HG03095 (cell line): ENCODE data around the gene GPR84.
"Not testable (repeated sequence)": the region's sequence is repeated elsewhere in the genome, so short reads cannot be mapped to it uniquely, and the experiment has no call there.

Experiments
- ATAC-seq: cut with Tn5 transposase; IDR thresholded peaks from one replicate; pipeline ENCODE4 v1.9.1; 2021; ENCODE audit warnings: moderate library complexity; ENCODE audit not compliant: unreplicated experiment

The GPR84 gene

GRCh38 chr12:54356951-54357356 lies 7.3 kb downstream of the GPR84 start:
- no peak for ATAC-seq

DNA sequence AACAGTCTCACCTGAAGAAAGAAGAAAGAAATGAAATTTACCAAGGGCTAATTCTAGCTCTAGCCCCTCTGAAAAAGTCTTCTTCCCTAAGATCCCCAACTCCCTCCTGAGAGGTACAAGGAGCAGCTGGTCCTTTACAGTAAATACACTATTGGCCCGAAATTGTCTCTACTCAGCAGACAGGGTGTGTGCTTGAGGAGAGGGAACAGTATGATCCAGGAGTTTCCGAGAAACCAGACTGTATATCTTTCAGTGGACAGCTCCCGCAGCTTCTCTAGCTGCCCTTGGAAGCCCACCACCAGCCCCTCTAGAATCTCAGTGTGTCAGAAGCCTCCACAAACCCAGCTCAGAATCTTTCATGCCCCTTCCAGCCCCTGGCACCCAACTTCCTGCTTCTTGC lies 8.1 kb downstream of the GPR84 start:
- no peak for ATAC-seq

GRCh38 chr12:54355104-54355815 lies 9.0 kb downstream of the GPR84 start:
- ATAC-seq: no peak

- ATAC-seq: not testable (repeated sequence)
Observed at GRCh38 chr12:54354271-54354670, 10.0 kb downstream of the GPR84 start.

DNA sequence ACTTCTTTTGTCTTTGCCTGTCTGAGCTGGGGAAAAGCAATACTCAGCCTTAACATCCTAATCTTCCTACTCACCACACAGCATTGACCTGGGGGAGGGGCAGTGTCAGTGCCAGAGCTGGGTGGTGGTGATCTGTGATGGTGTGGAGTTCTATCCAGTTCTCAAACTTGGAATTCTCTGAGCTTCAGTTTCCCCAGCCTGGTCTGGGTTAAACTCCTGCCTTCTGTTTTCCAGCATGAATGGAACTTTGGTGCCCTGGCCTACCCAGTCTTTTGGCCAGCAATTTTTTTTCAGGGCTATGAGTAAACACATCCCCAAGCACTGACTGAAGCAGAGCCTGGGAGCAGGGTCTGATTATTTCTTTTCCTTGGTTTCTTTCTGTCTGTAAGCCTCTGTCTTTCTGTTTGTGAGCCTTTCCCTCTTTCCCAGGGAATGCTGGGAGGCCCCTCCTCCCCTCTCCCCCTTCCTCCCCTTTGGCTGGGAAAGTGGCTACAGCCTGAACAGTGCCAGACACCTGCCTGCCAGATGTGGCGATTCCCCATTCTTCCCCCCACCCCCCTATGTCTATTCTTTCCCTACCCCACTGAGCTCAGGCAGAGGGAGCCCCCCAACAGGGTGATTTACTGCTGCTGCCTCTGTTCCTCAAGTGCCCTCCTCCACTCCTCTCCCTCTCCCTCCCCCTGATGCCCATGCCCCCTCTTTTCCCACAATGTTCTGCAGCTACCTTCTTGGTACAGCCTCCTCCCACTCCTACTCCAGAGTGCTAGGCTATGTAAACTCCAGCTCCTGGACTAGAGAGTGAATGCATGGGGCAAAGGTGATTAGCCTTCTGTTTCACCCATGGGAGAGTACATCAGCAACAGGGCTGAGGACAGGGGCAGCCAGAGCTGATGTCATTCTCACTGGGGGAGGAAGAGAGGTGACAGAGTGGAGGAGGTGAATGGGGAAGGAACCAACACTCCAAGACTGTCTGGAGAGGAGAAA lies 11.1 kb downstream of the GPR84 start:
- ATAC-seq: no peak

GRCh38 chr12:54352022-54352531 lies 12.2 kb downstream of the GPR84 start:
- ATAC-seq: no peak

- no peak for ATAC-seq
Observed at GRCh38 chr12:54351341-54351740, 12.9 kb downstream of the GPR84 start.

DNA sequence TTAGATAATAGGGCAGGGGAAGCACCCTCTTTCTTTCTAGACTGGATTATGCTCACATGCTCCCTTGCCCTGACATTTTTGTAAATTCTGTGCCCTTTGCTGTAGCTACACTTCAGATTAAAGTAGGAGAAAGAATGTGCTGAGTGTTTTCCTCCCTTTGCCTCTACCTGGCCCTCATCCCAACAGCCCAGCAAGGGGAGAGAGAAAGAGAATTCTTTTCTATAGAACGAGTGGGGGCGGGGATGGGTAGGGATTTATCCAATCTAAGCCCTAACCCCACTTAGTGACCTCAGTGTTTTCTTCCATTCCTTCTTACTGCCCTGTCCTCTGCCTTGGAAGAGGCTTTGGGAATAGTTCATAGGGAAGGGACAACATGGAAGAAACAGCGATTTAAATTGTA lies 13.5 kb downstream of the GPR84 start:
- no peak for ATAC-seq

GRCh38 chr12:54349679-54350078 lies 14.6 kb downstream of the GPR84 start:
- no peak for ATAC-seq

GRCh38 chr12:54349036-54349435 lies 15.2 kb downstream of the GPR84 start:
- ATAC-seq: no peak

DNA sequence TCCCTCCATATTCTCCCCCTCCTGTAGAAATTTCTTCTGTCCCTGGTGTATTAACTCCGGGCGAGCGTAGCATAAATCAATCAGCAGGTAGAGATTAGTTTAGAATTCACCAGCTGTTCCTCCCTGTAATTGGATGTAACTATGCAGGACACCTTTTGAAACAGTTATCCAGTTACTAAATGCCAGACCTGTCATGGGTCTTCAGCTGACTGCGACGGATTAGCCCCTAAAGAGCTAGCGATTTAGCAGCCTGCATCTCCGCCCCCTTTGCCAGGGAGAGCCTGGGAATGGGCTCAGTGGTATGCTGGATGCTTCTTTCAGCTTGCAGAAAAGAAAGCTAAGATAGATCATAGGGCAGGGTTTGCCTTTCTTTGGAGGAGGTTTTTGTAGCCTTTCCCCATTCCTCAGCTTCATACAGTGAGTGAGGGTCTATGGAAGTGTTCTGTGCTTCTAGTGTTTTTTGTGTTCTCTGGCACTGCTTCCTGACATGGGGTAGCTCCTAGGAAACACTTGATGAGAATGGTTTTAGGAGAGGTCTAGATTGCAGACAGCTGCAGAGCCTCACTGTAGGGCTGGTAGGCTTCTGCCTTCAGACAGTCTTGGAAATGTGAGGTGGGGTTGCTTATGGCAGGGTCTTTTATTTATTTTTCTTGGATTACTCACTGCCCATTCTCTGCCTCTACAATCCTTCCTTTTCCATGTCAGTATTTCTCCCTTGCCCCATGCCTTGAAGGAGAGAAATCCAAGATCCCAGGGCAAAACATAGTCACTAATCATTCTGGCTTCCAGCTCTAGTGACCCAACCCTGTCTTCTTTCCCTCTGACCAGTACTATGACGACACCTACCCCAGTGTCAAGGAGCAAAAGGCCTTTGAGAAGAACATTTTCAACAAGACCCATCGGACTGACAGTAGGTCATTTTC lies 22.6 kb downstream of the GPR84 start:
- no peak for ATAC-seq

DNA sequence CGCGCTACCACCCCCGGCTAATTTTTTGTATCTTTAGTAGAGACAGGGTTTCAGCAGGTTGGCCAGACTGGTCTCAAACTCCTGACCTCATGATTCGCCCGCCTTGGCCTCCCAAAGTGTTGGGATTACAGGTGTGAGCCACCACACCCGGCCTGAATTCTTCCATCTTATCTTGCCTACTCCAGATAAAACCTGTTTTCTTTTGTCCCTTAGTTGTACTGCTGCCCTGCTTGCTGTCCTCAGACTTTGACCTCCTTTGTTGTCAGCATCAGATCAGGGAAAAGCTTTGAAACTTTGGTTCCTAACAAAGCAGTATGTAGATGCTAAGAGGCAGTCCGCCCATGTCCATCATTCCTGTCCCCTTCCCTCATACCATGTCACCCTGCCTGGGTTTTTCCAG lies 23.4 kb downstream of the GPR84 start:
- ATAC-seq: no peak

DNA sequence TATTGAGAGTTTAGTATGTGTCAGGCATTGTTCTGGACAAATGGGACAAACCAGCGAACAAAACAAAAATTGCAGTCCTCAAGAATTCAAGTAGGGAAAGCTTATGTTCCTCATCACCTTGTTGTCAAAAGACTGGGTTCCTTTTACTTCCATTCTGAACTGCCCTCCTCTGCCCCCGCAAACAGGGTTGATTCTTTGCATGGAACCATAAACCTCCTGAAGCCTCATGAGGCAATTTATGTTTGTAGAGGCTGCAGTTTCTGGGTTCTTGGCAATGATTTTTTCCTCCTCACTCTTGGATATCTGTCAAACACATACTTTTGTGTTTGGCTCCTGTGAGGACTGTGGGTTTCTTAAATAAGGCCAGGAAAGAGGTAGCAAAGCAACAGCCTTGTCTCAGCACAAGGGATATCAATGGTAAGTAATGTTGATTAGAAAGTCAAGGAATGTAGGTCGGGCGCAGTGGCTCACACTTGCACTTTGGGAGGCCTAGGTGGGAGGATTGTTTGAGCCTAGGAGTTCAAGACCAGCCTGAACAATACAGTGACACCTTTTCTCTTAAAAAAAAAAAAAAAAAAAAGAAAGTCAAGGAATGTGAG lies 25.5 kb downstream of the GPR84 start:
- no peak for ATAC-seq

- no peak for ATAC-seq
Observed at GRCh38 chr12:54337854-54338650, 26.2 kb downstream of the GPR84 start.

DNA sequence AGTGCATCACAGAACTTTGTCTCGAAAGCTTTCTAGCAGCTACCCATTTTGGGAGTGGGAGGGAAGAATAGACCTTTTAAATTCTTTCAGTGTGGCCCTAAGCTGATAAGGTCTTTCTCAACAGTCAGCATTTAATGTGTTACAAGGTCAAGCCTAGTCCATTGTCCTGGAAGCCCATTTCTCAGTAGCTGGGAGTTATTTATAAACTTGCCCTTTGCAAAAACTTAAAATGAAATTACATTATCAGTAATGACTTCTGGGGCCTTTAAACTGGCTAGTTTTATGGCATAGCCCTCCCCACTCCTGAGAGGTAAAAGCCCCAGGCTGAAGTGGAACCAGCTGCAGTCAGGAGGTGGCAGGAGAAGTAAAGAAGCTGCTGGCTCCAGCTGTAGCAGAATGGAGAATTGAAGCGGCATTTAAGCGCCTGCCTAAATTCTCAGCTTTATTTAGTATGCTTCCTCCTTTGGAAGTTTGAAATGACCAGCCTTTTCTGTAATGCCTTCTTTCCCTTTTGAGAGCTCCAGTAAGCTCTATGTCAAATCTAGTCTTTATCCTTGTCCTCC lies 26.9 kb downstream of the GPR84 start:
- ATAC-seq: no peak

DNA sequence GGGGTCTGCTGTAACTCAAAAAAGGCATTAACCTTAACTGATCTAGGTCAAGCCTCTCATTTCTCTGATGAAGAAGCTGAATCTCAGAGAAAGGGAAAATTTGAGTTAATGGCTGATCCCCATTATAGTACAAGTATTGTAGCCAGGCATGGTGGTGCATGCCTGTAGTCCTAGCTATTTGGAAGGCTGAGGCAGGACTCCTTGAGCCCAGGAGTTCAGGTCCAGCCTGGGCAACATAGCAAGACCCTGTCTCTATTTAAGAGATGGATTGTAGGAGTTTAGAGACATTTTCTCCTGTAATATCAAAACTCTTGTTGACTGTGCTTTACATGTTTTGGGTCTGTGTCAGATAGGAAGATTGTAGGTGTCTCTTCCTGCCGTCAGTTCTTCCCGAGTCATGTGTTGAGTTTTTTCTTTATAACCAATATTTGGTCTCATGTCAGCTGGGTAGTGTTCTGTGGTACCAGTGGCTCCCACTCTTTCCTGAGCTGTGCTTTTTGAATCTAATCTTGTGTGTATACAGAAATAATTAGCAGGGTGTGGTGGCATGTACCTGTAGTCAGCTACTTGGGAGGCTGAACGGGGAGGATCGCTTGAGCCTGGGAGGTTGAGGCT lies 30.8 kb downstream of the GPR84 start:
- no peak for ATAC-seq

DNA sequence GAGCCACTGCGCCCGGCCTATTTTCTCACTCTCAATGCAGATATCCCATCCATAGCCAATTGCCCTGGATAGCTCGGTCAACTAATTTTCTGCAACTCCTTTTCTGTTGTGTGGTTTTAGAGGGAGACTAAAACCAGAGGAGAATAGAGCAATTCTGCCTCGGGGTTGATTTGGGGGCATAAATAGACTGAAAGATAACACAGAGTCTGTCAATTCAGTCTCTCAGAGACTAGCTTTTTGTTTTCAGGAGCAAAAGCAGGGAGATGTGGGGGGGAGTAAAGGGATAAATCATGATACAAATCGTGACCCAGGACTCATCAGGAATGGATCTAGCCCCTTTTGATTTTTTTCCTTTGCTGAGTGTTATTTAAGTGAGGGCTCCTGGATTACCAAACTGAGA lies 32.8 kb downstream of the GPR84 start:
- no peak for ATAC-seq

DNA sequence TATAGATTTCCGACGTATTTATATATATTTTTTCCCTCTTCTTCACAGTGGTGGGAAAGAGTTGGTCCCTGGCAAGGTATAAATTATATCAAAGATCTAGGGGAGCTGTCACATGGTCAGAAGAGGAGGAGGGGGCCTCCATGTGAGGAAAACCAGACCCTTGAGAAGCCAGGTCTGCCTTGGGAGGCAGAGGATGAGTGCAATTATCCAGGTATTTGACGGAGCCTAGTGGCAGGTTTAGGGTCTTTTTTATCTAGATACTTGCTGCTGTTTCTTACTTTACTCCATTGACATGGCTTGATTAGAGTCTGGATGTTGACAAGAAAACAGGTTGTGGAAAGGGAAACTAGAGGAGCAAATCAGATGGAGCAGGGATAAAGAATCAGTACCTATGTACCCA lies 33.8 kb downstream of the GPR84 start:
- no peak for ATAC-seq

DNA sequence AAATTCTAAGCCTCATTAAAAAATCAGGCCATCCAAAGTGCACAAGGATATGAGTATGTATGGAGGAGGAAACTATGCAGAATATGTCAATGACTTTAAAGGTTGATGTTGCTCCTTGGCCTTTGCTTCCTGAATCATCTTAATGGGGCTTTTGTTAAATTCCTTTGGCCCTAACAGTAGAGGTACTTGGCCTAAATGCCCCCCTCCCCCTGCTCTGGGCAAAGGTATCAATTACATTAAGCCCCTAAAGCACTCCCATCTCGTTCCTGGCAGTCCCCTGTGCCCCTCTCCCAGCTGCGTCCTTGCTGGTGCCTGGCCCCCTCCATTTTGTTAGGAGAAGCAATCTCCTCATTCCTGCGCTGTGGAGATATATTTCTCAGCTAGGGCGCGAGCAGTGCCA lies 34.5 kb downstream of the GPR84 start:
- no peak for ATAC-seq
